ENCODE data around the gene RAC3.

Gene RAC3

DNA sequence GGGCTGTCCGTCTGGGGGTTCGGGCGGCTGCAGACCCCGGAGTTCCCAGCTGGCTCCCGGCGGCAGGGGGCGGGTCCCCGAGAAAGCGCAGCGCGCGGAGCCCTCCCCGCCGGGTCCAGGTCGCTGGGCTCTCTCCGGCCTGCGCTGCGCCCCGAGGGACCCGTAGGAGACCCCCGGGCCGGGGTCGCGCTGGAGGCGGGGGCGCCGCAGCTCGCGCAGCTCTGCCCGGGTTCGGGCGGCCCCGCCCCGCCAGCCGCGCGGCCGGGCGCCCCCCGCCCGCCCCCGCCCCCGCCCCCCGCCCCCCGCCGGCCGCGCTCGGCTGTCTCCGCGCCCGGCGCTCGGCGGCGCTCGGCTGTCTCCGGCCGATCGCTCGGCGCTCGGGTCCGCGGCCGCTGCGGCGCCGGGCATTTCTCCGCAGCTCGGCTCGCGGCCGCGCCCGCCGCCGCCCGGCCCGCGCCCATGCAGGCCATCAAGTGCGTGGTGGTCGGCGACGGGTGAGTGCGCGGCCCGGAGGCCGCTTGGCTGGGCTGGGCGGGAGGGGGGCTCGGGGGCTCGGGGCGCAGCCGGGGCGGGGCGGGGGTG, at the start of gene RAC3:
Gene RAC3 (plus strand): TSS at position 376 of the 582 bp plus-strand sequence. CDS start 84 bp downstream, at position 460.
- peak; percentile 31 for DNase-seq (ENCODE audit: low read depth)

- no peak for DNase-seq (ENCODE audit: low read depth)
These were observed 48.4 kb upstream of the RAC3 start for GRCh38 chr17:81983011-81983638.

GRCh38 chr17:81983639-81984373, 47.7 kb upstream of the RAC3 start:
- DNase-seq (ENCODE audit: low read depth) = no peak

DNA sequence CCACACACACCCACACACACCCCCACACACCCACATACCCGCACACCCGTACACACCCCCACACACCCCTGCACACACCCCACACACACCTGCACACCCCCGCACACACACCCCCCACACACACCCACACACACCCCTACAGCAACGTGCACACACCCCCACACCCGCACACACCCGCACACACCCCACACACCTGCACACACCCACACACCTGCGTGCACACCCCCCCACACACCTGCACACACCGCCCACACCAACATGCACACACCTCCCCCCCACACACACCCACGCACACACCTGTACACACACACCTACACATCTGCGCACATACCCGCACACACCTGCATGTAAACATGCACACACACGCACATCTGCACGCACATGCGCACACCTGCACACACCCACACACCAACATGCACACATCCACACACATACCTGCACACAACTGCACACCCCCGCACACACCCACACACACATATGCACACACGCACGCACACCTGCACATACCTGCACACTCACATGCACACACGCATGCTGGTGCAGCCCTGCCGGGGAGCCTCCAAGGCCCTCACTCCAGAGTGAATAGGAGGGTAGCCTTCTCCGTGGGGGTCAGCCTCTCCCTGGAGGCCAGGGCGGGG, 46.6 kb upstream of the RAC3 start:
- no peak for DNase-seq (ENCODE audit: low read depth)

- DNase-seq (ENCODE audit: low read depth) = no peak
These were observed 44.9 kb upstream of the RAC3 start for GRCh38 chr17:81986606-81987005.

- no peak for DNase-seq (ENCODE audit: low read depth)
These were observed 44.2 kb upstream of the RAC3 start for GRCh38 chr17:81987161-81987770.

- DNase-seq (ENCODE audit: low read depth) = no peak
These were observed 40.4 kb upstream of the RAC3 start for GRCh38 chr17:81990836-81991683.

DNA sequence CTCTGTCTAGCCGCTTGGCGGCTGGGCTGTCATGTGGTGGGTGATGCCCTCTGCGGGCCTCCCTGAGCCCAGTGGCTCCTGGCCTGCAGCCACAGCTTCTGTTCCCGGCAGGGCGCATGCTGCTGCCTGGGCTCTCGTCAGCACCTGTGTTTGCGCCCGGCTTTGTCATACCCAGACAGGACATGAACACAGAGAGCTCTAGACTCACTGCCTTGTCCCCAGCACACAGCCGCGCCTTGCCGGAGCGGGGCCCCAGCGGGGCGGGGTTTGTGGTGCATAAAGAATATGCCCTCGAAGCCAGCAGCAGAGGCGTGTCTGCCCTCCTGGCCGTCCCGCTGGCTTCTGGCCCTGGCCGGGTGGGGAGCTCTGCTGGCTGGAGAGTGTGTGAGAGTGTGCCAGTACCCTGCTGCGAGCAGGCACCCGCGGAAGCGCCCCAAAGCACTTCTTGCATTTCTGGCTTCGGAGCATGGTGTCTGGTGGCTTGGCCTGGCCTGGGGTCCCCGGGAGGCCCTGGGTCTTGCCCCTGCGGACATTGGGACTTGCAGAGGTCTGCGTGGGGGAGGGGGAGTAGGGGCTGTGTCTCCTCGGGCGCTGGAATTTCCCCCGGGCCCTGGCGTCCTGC, 39.7 kb upstream of the RAC3 start:
- DNase-seq (ENCODE audit: low read depth) = peak; percentile 76

DNA sequence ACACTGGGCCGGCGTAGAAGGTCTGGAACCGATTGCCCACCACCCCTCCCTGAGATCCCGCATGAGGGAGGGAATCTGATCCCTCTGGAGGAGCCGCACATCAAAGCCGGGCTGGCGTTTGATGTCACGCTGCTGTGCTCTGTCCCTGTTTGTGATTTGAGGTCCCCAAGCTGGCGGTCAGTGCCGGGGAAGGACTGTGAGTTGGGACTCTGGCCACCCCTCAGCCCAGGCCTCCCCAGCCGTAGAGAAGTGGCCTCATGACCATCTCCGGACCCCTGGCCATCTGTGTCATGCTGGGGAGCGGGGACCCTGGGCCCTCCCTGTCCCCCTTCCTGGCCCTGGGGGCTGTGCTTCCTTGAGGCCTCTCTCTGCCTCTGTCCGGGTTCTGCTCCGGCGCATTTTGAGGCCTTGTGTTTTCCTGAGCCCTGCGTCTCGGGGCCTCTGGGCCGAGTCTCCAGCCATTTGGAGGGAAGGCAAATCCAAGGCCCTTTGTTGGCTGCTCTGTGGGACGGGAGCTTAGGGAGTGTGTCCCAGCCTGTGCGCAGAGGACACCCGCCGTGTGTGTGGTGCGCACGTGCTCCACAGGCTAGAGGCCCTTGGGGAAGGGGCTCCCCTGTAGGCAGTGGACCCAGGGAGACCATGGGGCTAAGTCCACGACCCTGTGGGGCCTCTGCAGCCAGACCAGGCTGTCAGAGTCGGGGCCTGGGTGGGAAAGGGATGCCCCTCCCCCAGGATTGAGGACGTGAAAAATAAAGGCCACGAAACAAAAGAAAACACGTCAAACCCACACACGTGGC, 39.0 kb upstream of the RAC3 start:
- DNase-seq (ENCODE audit: low read depth) = no peak

DNA sequence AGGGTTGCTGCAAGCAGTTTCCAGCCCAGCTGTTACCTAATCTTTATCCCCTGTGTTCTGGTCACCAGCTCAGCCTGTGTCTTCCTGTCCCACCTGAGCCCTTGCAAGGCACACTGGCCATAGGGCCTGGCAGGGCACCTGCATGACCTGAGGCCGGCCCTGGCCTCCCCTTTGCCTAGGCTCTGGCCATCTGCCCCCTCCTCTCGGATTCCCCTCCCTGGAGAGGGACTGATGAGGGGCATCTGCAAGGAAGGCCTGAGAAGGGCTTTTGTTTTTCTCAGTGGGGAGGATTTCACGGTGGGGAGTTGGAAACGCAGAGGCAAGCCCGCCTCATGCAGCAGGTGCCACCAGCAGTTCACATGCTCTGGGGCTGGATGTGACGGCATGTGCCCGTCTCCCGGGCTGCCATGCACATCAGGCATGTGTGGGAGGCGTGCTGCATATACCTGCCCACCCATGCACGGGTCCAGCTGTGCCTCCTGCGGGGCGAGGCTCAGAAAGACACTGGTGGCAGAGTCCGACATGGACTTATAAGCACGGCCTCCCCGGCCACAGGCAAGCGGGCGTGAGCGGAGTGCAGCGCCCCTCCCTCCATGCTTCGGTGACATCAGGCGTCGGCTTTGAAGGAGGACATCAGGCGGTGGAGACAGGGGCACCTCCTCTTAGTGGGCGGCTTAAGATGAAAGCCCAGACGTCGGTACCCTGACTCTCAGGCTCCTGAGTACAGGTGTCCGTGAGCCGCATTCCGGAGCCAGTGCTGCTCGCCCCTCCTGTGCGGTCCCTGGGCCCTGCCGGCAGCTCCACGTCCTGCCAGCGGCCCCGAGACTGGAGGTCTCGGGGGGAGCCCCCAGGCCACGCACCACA, 37.5 kb upstream of the RAC3 start:
- no peak for DNase-seq (ENCODE audit: low read depth)

DNA sequence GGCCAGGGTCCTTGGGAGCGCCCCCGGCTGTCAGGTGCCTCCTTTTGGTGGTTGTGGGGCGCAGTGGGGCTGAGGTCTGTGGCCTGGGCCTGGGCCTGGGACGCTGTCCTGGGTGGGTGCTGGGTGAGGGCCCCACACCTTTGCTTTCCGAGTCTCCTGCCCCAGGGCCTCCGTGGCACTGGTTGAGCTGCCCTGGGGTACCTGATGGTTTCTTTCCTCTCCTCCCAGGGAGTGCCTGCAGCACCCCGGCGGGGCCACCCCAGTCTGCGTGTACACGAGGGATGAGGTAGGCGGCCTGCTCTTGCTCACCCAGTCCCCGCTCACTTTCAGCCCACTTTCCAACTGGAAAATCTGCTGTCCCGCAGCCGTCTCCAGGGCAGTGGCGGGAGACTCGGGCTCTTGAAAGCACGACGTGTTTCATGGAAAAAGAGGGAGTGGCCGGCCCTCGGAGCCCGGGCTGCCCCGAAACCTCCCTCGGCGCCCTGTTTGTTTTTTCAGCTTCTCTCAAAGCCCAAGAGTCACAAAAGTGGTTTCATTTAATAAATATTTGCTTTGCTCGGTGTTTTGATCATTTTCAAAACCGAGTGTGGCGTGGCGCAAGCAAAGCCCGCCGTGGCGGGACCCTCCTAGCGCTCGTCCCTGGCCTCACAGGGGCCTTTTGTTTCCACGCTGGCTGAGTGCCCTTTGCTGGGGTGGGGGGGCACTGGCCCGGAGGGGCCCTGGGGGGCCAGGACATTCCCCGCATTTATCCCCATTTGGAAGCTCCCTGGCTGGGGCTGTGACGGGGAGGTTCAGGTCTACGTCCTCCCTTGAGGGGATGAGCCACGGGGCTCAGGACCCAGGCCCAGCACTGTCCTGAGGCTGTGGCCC, 36.6 kb upstream of the RAC3 start:
- no peak for DNase-seq (ENCODE audit: low read depth)

DNA sequence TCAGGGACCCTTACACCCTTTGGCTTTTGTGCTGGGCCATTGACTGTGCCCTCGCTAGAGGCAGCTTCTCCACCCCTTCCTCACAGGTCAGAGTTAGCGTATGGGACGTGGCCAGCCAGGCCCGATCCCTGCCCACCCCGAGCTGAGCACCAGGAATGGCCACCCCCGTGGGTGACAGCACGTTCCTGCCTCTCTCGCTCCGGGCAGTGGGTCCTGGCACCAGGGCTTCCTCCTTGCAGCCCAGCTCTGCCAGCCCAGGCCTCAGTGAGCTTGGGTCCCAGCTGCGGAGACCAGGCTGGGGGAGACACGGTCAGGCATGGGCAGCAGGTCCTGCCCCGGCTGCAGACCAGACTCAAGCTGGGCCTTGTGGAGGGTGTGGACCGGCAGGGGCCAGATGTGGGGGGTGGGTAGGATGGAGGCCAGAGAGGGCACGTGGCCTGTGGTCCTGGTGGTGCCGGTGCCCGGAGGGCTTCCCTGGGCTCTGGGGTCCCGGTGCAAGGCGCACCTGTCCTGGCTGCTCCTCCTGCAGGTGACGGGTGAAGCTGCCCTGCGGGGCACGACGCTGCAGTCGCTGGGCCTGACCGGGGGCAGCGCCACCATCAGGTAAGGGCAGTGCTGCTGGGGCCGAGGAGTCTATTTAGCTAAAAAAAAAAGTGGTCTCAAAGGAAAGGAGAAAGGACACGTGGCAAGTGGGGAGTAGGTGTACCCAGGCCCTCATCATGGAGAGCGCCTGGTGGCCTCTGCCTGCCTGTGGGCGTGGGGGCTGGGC, 35.8 kb upstream of the RAC3 start:
- DNase-seq (ENCODE audit: low read depth) = no peak

- DNase-seq (ENCODE audit: low read depth) = no peak
These were observed 35.2 kb upstream of the RAC3 start for GRCh38 chr17:81996232-81996756.

DNA sequence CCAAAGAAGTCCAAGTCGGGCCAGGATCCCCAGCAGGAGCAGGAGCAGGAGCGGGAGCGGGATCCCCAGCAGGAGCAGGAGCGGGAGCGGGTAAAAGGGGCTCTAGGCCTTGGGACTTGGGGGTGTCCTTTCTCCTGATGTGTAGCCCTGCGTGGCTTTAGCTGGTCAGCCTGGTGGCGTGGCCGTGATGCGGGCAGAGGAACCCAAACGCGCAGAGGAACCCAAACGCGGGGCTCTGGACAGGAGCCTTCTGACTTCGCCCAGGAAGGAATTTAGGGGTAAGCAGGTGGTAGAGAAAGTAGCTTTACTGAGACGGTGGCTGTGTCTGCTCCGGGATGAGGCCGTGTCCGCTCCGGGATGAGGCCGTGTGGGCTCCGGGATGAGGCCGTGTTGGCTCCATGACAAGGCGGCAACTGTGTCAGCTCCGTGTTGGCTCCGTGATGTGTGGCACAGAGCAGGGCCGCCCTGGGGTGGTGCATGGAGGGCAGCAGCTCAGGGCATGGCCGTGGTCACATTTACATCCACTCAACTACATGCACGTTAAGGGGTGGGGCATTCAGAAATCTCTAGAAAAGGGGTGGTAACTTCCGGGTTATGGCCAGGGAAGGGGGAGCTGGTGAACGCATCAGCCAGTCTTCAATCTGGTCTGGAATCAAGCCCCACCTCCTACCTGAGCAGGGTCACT, 34.6 kb upstream of the RAC3 start:
- DNase-seq (ENCODE audit: low read depth) = no peak

- no peak for DNase-seq (ENCODE audit: low read depth)
These were observed 33.3 kb upstream of the RAC3 start for GRCh38 chr17:81998212-81998611.

DNA sequence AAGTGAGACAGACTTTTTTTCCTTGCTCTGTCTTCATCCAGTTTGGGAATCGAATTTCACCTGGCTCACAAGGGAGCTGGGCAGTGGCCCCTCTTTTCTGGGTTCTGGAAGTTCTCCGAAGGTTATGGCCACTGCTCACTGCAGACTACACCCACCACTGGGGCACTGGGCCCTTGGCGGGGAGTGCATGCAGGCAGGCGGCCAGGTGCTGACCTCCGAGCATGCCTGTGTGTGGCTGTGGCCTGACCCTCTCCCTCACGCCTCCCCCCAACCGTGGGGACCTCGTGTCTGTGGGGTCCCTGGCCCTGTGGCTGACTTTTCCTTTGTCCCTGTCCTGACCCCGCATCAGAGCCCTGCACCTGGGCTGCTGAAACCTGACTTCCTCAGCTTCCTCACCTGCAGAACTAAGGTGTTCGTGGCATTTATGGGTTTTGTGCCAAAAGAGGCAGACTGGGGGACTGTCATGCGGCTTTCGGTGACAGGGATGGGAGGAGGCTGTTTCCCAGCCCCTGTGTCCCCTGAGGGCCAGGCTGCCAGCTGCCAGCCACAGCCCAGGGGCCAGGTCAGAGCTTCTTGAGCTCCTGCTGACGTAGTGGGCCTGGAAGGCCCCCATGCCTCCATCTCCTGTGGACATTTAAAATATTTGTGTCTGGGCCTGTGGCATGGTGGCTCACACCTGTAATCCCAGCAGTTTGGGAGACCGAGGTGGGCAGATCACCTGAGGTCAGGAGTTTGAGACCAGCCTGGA, 32.6 kb upstream of the RAC3 start:
- DNase-seq (ENCODE audit: low read depth) = no peak
